A673 (cell line): ENCODE data around the gene TTYH1.

Source experiments
- CTCF ChIP-seq: fragments of 300-800, 200-600 bp; sonication (generic); conservative IDR thresholded peaks from 2 replicates; pipeline ENCODE4 v1.5.1; 2017; ENCODE audit warnings: low read depth, mild to moderate bottlenecking, antibody characterized with exemption, low read length, moderate library complexity, mixed read lengths
- EZH2 ChIP-seq: fragments of 200-600 bp; sonication (generic); IDR thresholded peaks from 2 replicates; pipeline ENCODE4 v1.6.1; 2017; ENCODE audit warnings: borderline replicate concordance, low read depth, mild to moderate bottlenecking, mixed read lengths, antibody characterized with exemption, low read length; ENCODE audit not compliant: poor library complexity, severe bottlenecking

GRCh38 chr19:54400913-54401312 lies 14.4 kb upstream of the TTYH1 start:
- no peak for TF ChIP-seq CTCF
- no peak for TF ChIP-seq EZH2
